HEK293 (cell line): ENCODE measurements around the gene MST1R.

Source experiments
- CTCF ChIP-seq: fragments of 450-650 bp; formaldehyde crosslinking; IDR thresholded peaks from 2 replicates; pipeline ENCODE4 v1.5.1; 2016; ENCODE audit warnings: missing biosample characterization, missing genetic modification characterization
- ELK4 ChIP-seq: IDR thresholded peaks from 2 replicates; pipeline ENCODE4 v1.6.1; 2011; ENCODE audit warnings: mild to moderate bottlenecking, low read depth, low read length, borderline replicate concordance
- GLIS1 ChIP-seq: fragments of 450-650 bp; formaldehyde crosslinking; IDR thresholded peaks from 2 replicates; pipeline ENCODE4 v1.5.1; 2016; ENCODE audit warnings: missing biosample characterization, missing genetic modification characterization
- HOXA7 ChIP-seq: sonication (generic); formaldehyde crosslinking; IDR thresholded peaks from 2 replicates; pipeline ENCODE4 v1.8.1; 2022; ENCODE audit warnings: missing genetic modification reagents, borderline replicate concordance
- KLF10 ChIP-seq: fragments of 450-650 bp; IDR thresholded peaks from 2 replicates; pipeline ENCODE4 v1.5.1; 2018; ENCODE audit warnings: missing biosample characterization, mild to moderate bottlenecking, missing genetic modification characterization
- KLF16 ChIP-seq: fragments of 450-650 bp; formaldehyde crosslinking; IDR thresholded peaks from 2 replicates; pipeline ENCODE4 v1.5.1; 2017; ENCODE audit warnings: missing biosample characterization, missing genetic modification characterization
- ZFP69B ChIP-seq: fragments of 450-650 bp; formaldehyde crosslinking; IDR thresholded peaks from 2 replicates; pipeline ENCODE4 v1.5.1; 2016; ENCODE audit warnings: missing biosample characterization, missing genetic modification characterization
- ZIC2 ChIP-seq: fragments of 450-650 bp; formaldehyde crosslinking; IDR thresholded peaks from 2 replicates; pipeline ENCODE4 v1.5.1; 2016; ENCODE audit warnings: missing biosample characterization, missing genetic modification characterization
- ZNF223 ChIP-seq: fragments of 450-650 bp; formaldehyde crosslinking; IDR thresholded peaks from 2 replicates; pipeline ENCODE4 v1.5.1; 2016; ENCODE audit warnings: missing biosample characterization, missing genetic modification characterization
- ZNF404 ChIP-seq: fragments of 450-650 bp; formaldehyde crosslinking; IDR thresholded peaks from 2 replicates; pipeline ENCODE4 v1.5.1; 2017; ENCODE audit warnings: missing biosample characterization, missing genetic modification characterization
- TF ChIP-seq, protein P1 (sequence below): fragments of 450-650 bp; formaldehyde crosslinking; IDR thresholded peaks from 2 replicates; pipeline ENCODE4 v1.5.1; 2017; ENCODE audit warnings: missing biosample characterization, missing genetic modification characterization
- TF ChIP-seq, protein P2 (sequence below): fragments of 450-650 bp; formaldehyde crosslinking; IDR thresholded peaks from 2 replicates; pipeline ENCODE4 v1.5.1; 2016; ENCODE audit warnings: missing biosample characterization, missing genetic modification characterization
- TF ChIP-seq, protein P3 (sequence below): fragments of 450-650 bp; formaldehyde crosslinking; IDR thresholded peaks from 2 replicates; pipeline ENCODE4 v1.5.1; 2016; ENCODE audit warnings: missing biosample characterization, missing genetic modification characterization, borderline replicate concordance

DNA sequence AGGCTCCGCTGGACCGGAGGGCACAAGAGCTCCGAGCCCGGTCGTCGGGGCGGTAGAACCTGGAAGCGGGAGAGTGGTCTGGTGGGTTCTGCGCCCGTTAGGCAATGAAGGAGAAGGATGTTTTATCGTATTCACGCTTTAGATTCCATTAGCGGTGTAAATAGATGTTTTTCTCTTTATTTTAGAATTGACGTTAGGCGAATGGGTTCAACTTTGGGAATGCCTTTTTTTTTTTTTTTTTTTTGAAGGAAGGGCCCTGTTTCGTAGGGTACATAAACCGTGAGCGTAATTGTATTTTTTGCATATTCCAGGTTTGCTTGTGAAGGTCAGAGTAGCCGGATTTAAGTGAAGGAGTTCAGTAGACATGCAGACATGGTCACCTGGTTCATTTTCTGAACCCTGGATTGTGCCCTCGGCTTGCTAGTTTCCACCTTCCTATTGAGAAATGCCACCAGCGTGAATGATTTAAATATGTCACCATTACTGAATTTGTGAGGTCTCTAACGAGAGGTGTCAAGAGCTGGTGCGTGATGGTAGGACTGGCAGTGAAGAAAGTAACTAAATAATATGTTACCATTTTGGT, 37.1 kb upstream of the MST1R start:
- no peak for TF ChIP-seq ZIC2 (tag by site-specific recombination)
- TF ChIP-seq ZFP69B (tag by site-specific recombination) = no peak
- no peak for TF ChIP-seq KLF10 (tag by site-specific recombination)
- no peak for TF ChIP-seq ZNF404 (tag by site-specific recombination)
- no peak for TF ChIP-seq HOXA7 (CRISPR knock-in tag)
- TF ChIP-seq CTCF (tag by site-specific recombination) = no peak
- TF ChIP-seq ZNF223 (tag by site-specific recombination) = no peak
- TF ChIP-seq, protein P1, sequence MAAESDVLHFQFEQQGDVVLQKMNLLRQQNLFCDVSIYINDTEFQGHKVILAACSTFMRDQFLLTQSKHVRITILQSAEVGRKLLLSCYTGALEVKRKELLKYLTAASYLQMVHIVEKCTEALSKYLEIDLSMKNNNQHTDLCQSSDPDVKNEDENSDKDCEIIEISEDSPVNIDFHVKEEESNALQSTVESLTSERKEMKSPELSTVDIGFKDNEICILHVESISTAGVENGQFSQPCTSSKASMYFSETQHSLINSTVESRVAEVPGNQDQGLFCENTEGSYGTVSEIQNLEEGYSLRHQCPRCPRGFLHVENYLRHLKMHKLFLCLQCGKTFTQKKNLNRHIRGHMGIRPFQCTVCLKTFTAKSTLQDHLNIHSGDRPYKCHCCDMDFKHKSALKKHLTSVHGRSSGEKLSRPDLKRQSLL (tag by site-specific recombination) = no peak
- TF ChIP-seq ELK4 = no peak
- TF ChIP-seq, protein P2, sequence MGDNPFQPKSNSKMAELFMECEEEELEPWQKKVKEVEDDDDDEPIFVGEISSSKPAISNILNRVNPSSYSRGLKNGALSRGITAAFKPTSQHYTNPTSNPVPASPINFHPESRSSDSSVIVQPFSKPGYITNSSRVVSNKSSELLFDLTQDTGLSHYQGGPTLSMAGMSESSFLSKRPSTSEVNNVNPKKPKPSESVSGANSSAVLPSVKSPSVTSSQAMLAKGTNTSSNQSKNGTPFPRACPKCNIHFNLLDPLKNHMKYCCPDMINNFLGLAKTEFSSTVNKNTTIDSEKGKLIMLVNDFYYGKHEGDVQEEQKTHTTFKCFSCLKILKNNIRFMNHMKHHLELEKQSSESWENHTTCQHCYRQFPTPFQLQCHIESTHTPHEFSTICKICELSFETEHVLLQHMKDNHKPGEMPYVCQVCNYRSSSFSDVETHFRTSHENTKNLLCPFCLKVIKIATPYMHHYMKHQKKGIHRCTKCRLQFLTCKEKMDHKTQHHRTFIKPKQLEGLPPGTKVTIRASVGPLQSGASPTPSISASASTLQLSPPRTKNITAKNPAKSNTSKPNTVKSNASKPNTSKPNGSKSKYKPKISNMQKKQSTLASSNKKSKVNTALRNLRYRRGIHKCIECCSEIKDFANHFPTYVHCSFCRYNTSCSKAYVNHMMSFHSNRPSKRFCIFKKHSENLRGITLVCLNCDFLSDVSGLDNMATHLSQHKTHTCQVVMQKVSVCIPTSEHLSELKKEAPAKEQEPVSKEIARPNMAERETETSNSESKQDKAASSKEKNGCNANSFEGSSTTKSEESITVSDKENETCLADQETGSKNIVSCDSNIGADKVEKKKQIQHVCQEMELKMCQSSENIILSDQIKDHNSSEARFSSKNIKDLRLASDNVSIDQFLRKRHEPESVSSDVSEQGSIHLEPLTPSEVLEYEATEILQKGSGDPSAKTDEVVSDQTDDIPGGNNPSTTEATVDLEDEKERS (tag by site-specific recombination) = no peak
- no peak for TF ChIP-seq KLF16 (tag by site-specific recombination)
- no peak for TF ChIP-seq GLIS1
- TF ChIP-seq, protein P3, sequence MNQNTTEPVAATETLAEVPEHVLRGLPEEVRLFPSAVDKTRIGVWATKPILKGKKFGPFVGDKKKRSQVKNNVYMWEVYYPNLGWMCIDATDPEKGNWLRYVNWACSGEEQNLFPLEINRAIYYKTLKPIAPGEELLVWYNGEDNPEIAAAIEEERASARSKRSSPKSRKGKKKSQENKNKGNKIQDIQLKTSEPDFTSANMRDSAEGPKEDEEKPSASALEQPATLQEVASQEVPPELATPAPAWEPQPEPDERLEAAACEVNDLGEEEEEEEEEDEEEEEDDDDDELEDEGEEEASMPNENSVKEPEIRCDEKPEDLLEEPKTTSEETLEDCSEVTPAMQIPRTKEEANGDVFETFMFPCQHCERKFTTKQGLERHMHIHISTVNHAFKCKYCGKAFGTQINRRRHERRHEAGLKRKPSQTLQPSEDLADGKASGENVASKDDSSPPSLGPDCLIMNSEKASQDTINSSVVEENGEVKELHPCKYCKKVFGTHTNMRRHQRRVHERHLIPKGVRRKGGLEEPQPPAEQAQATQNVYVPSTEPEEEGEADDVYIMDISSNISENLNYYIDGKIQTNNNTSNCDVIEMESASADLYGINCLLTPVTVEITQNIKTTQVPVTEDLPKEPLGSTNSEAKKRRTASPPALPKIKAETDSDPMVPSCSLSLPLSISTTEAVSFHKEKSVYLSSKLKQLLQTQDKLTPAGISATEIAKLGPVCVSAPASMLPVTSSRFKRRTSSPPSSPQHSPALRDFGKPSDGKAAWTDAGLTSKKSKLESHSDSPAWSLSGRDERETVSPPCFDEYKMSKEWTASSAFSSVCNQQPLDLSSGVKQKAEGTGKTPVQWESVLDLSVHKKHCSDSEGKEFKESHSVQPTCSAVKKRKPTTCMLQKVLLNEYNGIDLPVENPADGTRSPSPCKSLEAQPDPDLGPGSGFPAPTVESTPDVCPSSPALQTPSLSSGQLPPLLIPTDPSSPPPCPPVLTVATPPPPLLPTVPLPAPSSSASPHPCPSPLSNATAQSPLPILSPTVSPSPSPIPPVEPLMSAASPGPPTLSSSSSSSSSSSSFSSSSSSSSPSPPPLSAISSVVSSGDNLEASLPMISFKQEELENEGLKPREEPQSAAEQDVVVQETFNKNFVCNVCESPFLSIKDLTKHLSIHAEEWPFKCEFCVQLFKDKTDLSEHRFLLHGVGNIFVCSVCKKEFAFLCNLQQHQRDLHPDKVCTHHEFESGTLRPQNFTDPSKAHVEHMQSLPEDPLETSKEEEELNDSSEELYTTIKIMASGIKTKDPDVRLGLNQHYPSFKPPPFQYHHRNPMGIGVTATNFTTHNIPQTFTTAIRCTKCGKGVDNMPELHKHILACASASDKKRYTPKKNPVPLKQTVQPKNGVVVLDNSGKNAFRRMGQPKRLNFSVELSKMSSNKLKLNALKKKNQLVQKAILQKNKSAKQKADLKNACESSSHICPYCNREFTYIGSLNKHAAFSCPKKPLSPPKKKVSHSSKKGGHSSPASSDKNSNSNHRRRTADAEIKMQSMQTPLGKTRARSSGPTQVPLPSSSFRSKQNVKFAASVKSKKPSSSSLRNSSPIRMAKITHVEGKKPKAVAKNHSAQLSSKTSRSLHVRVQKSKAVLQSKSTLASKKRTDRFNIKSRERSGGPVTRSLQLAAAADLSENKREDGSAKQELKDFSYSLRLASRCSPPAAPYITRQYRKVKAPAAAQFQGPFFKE (tag by site-specific recombination) = no peak
